Measurements from ENCODE around the gene DAND5.
"Not testable (repeated sequence)": the region's sequence is repeated elsewhere in the genome, so short reads cannot be mapped to it uniquely, and the experiment has no call there.

DAND5 gene

GRCh38 chr19:12967907-12968306 is 1.5 kb upstream of the DAND5 start:
- no peak for DNase-seq (ENCODE audit: low read depth in 3 of 3)

DNA sequence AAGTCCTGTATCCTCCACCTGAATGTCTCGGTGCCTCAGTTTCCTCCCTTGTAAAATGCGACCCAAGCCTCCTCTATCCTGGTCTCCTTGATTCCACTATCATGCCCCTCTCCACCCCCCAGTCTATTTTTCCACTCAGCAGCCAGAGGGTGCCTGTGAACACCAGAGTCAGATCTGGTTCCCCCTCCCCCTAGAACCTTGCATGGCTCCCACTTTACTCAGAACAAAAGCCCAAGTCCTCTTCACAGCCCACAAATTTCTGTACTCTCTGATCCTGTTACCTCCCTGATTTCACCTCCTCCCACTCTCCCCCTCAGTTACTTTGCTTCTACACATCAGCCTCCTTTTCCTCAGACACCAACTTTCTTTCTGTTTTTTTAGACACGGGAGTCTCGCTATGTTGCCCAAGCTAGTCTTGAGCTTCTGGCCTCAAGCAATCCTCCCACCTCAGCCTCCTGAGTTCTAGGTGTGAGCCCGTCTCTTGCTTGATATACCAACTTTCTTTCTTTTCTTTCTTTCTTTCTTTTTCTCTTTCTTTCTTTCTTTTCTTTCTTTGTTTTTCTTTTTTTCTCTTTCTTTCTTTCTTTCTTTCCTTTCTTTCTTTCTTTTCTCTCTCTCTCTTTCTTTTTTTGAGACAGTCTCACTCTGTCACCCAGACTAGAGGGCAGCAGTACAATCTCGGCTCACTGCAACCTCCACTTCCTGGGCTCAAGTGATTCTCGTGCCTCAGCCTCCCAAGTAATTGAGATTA is 869 bp downstream of the DAND5 start:
- DNase-seq (ENCODE audit: low read depth in 3 of 3): no peak

GRCh38 chr19:12973236-12973635 is 3.9 kb downstream of the DAND5 start:
- no peak for DNase-seq (ENCODE audit: low read depth in 3 of 3)

GRCh38 chr19:12974301-12975220 is 5.2 kb downstream of the DAND5 start:
- no peak for DNase-seq (ENCODE audit: low read depth in 3 of 3)

DNA sequence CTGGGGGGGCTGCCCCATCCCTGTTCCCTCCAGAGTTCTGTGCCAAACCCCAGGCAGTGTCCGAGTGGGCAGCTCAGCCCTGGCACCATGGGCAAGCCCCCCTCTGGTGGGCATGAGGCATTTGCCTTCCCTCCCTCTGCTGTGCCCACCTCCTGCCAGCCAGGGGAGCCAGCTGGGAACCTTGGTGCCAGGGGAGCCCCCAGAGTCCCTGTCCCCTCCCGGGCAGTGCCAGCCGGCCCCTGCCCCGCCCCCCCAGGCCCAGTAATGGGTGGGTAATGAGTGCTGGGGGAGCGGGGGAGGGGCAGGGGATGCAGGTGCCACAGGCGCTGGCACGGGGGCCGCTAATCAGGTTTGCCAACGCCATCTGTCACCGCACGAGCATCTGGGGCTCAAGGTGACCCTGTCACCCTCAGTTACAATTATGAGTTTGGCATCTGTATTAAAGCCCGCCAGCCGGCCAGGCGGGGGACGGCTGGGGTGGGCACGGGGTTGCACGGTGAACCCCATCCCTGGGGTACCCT is 5.9 kb downstream of the DAND5 start:
- DNase-seq (ENCODE audit: low read depth in 3 of 3): no peak

DNA sequence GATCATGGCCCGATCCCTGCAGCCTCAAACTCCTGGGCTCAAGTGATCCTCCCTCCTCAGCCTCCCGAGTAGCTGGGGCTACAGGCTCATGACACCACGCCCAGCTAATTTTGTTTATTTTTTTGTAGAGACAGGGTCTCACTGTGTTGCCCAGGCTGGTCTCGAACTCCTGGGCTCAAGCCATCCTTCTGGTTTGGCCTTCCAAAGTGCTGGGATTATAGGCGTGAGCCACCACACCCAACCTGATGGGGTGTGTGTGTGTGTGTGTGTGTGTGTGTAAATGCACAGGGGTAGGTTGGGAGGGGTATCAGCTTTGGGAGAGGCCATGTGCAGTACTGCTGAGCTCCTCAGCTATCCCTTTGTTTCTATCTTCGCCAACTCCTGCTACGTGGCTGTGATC is 6.7 kb downstream of the DAND5 start:
- not testable (repeated sequence) for DNase-seq (ENCODE audit: low read depth in 3 of 3)

- DNase-seq (ENCODE audit: low read depth in 3 of 3): no peak
Observed at GRCh38 chr19:12979974-12980373, 10.6 kb downstream of the DAND5 start.

GRCh38 chr19:12982648-12983047 is 13.3 kb downstream of the DAND5 start:
- no peak for DNase-seq (ENCODE audit: low read depth in 3 of 3)

- no peak for DNase-seq (ENCODE audit: low read depth in 3 of 3)
Observed at GRCh38 chr19:12983091-12983490, 13.7 kb downstream of the DAND5 start.

GRCh38 chr19:12983542-12984142 is 14.3 kb downstream of the DAND5 start:
- DNase-seq (ENCODE audit: low read depth in 3 of 3): peak; percentile 58 to 69 (median 63)

DNA sequence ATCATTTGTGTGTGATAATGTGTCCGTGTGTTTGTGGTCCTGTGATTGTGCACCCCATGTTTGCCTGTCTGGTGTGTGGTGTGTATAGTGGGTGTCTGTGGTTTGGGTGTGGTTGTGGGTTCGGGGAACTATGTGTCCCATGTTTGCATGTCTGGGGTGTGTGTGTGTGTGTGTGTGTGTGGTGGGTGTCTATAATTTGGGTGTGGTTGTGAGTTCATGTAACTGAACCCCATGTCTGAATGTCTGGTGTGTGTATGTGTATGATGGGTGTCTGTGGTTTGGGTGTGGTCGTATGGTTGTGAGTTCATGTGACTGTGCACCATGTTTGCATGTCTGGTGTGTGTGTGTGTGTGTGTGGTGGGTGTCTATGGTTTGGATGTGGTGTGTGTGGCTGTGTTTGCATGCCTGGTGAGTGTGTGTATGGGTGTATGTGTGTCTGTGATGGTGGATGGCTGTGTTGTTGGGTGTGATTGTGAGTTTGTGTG is 14.8 kb downstream of the DAND5 start:
- no peak for DNase-seq (ENCODE audit: low read depth in 3 of 3)

DNA sequence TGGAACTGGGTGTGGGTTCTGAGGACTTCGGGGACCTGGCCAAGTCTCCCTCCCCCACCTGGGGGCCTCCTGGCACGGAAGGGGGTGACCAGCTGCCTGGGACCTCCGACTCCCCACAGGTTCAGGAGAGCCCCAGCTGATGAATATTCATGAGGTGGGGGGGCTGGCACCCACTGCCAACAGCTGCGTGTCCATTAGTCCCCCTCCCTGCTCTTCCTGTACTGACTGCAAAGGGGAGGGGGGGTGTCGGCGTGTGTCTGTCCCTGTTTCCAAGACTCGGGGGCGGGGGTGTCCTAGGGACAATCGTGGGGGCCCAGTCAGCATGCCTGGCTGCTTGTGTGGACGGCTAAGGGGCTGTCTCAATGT is 15.3 kb downstream of the DAND5 start:
- no peak for DNase-seq (ENCODE audit: low read depth in 3 of 3)

DNA sequence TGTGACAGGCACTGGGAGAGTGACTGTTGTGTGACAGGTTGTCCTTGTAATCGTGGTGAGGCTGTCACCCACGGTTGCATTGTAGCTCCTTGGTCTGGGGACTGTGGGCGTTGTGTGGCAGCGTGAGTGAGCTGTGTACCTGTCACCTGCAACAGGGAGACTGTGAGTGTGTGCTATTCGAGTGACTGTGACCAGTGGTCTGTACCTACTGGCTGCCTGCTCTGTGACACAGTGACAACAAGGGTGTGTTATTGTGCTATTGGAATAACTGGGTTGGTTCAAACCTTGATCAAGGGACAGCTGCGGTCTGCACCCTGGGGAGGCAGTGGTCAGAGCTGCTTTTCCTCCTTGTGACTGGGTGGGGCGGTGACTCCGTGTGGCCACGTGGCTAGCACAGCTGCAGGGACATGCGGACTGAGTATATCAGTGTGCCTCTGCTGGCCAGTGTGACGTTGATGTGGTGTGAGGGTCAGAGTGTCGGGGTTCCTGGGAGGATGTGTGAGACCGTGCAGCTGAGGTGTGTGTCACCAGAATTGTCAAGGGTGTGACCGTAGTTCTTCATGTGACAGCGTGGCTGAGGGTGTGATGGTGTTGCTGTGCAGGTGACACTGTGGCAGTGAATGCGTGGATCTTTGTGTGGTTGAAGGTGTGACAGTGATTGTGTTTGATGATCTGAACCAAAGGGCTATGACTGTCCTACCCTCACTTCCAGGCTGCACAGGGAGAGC is 15.8 kb downstream of the DAND5 start:
- no peak for DNase-seq (ENCODE audit: low read depth in 3 of 3)

DNA sequence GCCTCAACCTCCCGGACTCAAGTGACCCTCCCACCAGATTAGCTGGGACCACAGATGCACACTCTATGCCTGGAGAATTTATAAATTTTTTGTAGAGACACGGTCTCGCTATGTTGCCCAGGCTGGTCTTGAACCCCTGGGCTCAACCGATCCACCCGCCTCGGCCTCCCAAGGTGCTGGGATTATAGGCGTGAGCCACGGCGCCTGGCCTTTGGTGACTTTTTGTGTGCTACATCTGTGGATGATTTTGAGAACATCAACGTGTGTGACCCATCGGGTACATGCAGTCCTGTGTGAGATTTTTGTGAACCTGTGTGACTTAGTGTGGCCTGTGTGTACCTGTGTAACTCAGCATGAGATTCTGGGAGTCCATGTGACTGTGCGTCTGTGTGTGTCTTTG is 17.4 kb downstream of the DAND5 start:
- DNase-seq (ENCODE audit: low read depth in 3 of 3): no peak

- DNase-seq (ENCODE audit: low read depth in 3 of 3): no peak
Observed at GRCh38 chr19:12987190-12987589, 17.8 kb downstream of the DAND5 start.

DNA sequence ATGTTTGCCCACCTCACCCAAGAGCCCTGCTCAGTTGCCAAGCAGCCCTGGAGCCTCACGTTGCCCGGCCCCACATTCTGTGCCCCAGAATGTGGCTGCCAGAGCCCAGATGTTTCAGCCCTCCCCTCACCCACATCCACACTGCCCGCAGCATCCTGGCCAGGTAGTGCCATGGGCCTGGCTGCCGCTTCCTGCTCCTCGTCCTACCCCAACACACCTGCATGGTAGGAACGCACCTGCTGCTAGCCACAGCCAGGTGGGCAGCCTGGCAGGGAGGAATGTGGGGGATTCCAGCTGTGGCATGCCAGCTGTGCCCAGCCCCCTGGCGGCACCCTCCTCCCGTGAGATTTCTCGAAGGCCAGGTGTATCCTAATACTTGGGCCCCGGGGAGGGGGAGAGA is 18.4 kb downstream of the DAND5 start:
- no peak for DNase-seq (ENCODE audit: low read depth in 3 of 3)

GRCh38 chr19:12990431-12990830 is 21.1 kb downstream of the DAND5 start:
- DNase-seq (ENCODE audit: low read depth in 3 of 3): no peak

DNA sequence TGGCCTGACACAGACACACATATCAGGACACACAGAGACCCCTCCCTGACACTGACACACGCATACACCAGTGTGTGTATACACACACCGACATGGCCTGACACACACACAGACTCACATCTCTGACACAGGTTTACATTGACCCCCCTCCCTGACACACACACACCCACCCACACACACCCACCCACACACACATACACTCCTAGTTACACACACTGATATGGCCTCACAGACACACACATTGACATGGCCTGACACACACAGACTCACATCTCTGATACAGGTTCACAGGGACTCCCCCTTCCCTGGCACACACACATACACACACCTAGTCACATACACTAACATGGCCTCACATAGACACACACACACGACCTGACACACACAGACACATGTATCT is 21.5 kb downstream of the DAND5 start:
- no peak for DNase-seq (ENCODE audit: low read depth in 3 of 3)

DNA sequence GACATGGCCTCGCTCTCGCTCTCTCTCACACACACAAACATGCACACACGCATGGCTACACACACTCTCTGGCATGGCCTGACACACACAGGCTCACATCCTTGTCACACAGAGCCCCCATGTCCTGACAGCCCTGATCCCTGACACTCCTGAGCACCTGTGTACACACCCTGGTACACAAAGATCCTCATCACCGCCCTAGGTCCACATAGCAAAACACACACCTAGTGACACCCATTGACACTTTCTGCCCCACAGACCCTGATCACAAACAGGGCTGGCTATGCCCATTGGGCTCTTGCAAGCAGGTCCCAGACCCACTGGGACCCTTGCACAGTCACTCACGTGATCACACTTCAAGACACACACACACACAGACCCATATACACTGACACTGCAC is 21.9 kb downstream of the DAND5 start:
- DNase-seq (ENCODE audit: low read depth in 3 of 3): no peak

GRCh38 chr19:12992729-12993128 is 23.4 kb downstream of the DAND5 start:
- no peak for DNase-seq (ENCODE audit: low read depth in 3 of 3)

DNA sequence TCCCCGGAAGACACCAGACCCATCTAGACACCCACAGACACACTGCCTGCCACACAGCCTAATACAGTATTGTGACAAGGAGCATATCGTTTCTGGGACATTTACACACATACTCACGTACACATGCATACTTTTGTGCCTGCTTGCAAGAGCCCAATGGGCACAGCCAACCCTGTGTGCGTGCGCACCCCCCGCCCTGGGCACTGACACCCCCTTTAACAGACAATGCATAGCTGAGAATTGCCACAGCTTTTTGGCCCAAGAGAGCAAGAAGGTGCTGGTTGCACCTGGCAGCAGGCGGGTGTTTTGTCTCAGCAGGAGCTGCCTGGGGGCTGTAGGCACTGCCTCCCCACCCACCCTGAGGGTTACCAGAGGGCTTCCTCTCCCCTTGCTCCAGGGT is 24.2 kb downstream of the DAND5 start:
- DNase-seq (ENCODE audit: low read depth in 3 of 3): no peak

Data from stimulated activated CD4-positive, alpha-beta T cell treated with anti-CD3 and anti-CD28 coated beads, TNF-alpha, amount 100 ng/mL, for 48 hours (primary cell).